GM12875 (cell line): ENCODE data around the gene CPM.

Experiments used
- H3K4me3 ChIP-seq: one replicate; pipeline ENCODE4 v1.5.1; 2011; ENCODE audit warnings: low read depth, low read length, control low read depth
- CTCF ChIP-seq: IDR thresholded peaks from 2 replicates; pipeline ENCODE4 v1.5.1; 2011; ENCODE audit warnings: low read depth, mild to moderate bottlenecking, control low read depth, inconsistent platforms, low read length, moderate library complexity, borderline replicate concordance; ENCODE audit not compliant: insufficient read depth

CPM gene

GRCh38 chr12:68888243-68888642, 44.7 kb downstream of the CPM start:
- no peak overlapping the region for H3K4me3 ChIP-seq
- TF ChIP-seq CTCF: no peak

- H3K4me3 ChIP-seq: no peak overlapping the region
- TF ChIP-seq CTCF: no peak
These were observed 45.3 kb downstream of the CPM start for GRCh38 chr12:68887641-68888040.

- no peak for TF ChIP-seq CTCF
These were observed 46.1 kb downstream of the CPM start for GRCh38 chr12:68886636-68887572.

GRCh38 chr12:68885381-68885780, 47.6 kb downstream of the CPM start:
- H3K4me3 ChIP-seq: no peak overlapping the region
- TF ChIP-seq CTCF: no peak

More at GRCh38 chr12:68886636-68887572, 46.1 kb downstream of the CPM start:
- no peak overlapping the region for H3K4me3 ChIP-seq

GRCh38 chr12:68884251-68884650, 48.7 kb downstream of the CPM start:
- H3K4me3 ChIP-seq: no peak overlapping the region
- TF ChIP-seq CTCF: no peak

- H3K4me3 ChIP-seq: no peak overlapping the region
- TF ChIP-seq CTCF: no peak
These were observed 49.8 kb downstream of the CPM start for GRCh38 chr12:68883151-68883550.

- no peak for TF ChIP-seq CTCF
- H3K4me3 ChIP-seq: no peak overlapping the region
These were observed 50.6 kb downstream of the CPM start for GRCh38 chr12:68882251-68882964.
